Activated CD8-positive, alpha-beta memory T cell treated with anti-CD3 and anti-CD28 coated beads for 48 hours (primary cell): ENCODE data around the gene HS2ST1.
"Not testable (repeated sequence)": the region's sequence is repeated elsewhere in the genome, so short reads cannot be mapped to it uniquely, and the experiment has no call there.

Experiments
- DNase-seq, 3 experiments: peaks; one replicate each; pipeline ENCODE4 v3.0.0-alpha.2; 2020; ENCODE audit warnings: low read depth in 2 of 3, low spot score in 2 of 3

HS2ST1 gene

DNA sequence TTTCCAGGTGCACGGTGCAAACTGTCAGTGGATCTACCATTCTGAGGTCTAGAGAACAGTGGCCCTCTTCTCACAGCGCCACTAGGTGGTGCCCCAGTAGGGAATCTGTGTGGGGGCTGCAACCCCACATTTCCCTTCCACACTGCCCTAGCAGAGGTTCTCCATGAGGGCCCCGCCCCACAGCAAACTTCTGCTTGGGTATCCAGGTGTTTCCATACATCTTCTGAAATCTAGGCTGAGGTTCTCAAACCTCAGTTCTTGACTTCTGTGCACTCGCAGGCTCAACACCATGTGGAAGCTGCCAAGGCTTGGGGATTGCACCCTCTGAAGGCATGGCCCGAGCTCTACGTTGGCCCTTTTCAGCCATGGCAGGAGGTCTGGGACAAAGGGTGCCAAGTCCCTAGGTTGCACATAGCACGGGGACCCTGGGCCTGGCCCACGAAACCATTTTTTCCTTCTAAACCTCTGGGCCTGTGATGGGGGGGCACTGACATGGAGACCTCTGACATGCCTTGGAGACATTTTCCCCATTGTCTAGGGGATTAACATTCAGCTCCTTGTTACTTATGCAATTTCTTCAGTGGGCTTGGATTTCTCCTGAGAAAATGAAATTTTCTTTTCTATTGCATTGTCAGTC lies 10.0 kb downstream of the HS2ST1 start:
- no peak for DNase-seq

DNA sequence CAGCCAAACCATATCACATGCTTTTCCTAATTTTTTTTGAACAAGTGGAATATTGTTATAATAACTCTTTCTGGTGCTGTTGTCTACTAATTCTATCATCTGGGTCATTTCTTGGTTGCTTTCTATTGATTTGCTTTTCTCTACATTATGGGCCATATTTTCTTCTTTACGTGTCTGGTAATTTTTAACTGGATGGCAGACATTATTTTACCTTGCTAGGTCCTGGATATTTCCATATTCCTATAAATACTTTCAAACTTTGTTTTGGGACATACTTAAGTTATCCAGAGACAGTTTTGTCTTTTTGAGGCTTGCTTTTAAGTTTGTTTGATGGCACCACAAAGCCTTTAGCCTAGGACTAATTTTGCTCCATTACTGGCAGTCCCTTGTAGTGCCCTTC lies 11.3 kb downstream of the HS2ST1 start:
- no peak for DNase-seq

DNA sequence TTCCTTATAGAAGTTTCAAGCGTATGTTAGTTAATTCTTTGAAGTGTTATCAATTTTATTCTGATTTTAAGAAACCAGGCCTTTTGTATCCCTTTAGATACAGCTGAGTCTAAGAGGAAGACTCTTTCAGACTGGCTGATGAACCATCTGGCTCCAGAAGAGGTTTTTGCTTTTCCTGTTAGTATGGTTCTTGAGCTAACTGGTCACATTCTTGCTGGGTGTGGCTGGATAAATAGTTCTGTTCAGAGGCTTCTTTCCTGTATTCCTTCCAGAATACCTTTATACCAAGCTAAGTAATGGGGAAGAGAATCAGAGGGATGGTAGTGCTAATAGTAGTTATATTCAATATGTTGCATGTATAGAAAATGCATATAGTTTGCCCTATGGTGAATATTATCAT lies 12.4 kb downstream of the HS2ST1 start:
- DNase-seq: no peak

DNA sequence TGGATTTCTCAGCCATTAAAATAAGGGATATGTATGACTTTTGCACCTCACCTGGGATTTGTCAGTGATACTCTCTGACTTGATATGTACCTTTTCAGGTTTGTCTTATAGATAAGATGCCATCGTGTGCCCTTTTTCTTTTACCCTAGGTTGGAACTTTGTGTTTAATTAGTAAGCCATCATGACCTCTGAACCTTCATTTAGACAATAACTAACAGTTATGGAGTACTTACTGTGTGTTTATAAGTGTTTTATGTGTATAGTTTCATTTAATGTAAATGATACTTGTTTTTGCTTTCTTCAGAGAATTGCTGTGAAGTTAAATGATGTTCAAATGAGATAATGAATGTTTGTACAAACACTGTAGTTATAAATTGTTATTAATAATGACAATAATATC lies 14.4 kb downstream of the HS2ST1 start:
- DNase-seq: no peak

DNA sequence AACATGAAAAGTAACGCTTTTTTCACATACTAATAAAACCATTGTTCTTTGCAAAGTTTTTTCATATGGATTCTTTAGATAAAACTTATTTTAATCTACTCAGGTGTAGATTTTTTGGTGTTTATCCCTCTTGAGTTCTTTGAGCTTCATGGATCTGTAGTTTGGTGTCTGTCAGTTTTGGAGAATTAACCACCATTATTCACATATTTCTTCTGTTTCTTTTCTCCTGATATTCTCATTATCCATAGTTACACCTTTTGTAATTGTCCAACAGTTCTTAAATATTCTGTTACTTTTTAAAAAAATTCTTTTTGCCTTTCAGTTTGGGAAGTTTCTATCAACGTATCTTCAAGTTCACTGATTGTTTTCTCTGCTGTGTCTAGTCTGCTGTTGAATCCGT lies 18.6 kb downstream of the HS2ST1 start:
- DNase-seq: no peak

DNA sequence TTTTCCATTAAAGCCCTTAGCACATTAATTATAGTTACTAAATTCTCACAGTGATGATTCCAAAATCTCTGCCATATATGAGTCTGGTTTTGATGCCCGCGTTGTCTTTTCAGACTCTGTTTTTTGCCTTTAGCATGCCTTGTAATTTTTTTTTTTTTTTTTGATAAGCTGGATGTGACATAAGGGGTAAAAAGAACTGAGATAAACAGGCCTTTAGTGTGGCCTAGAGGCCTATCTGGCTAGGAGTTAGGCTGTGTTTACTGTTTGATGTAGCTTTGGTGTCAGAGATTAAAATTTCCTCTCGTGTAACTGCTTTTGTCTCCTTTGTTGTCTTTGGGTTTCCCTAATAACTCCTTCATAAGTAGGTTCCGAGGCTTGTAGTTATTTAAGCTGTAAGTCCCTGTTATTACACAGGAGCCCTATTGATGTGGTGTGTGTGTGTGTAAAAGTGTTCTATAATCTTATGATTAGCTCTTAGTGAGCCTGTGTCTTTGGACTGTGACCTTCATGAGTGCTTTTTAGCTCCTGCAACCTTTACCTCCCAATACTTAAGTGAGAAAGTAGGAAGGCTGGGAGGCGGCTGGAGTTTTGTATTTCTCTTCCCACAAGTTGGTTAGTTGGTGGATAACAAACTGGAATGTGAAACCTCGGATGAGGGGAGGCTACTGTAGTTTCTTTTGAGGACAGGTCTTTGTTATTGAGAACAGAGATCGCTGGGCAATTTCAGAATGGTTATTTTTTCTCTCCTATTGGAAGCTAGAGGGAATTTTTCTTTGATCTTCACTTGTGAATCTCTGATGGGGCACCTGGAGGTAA lies 19.3 kb downstream of the HS2ST1 start:
- DNase-seq: no peak

DNA sequence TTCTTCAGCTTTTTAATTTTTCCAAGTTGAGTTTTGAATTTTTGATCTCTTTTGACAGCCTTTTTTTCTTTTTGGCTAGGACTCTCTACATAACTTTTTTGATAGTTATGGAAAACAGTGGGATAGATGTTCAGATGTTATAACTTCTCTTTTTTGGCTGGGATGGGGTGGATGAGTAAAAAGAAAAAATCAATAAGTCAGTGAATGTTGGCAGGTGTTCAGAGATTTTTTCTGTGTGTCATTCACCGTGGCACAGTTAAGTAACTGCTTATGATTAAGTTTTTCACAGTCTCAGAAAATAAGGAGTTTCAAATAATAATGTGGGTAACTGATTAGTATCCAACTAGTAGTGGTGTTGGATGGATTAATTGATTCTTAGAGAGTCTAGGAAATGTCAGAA lies 24.0 kb downstream of the HS2ST1 start:
- no peak for DNase-seq

DNA sequence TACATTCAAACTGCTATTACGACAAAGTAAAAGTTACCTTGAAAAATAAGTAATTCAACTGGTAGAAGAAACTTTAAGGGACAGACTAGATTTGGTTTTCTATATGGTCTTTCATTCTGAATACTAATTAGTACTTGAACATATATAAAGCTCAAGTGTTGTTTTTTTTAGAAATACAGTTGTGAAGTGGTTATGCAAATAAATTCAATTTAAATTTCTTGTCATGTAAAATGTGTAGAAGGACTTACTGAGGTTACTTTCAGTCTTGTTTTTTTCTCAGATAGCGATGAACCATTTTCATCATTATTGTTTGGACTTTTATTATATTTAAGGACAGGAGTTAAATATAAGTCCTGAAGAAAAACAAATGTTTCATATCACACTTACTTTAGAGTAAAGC lies 24.4 kb downstream of the HS2ST1 start:
- DNase-seq: no peak

DNA sequence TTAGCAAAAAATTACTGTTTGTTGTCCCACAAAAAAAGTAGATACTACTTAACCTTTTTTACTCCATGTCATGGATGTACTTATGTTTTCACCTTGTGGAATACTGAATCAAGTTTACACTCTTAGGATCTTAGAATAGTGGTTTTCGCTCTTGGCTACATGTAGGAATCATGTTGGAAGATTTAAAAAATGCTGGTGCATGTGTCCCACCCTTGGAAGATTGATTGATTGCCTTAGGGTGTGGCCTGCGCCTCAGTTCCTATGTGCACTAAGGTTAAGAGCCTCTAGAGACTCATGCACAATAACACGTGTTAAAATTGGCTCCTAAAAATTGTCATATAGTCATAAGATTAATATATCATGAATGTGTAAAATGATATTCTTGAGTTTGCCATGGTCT lies 25.0 kb downstream of the HS2ST1 start:
- DNase-seq: no peak

DNA sequence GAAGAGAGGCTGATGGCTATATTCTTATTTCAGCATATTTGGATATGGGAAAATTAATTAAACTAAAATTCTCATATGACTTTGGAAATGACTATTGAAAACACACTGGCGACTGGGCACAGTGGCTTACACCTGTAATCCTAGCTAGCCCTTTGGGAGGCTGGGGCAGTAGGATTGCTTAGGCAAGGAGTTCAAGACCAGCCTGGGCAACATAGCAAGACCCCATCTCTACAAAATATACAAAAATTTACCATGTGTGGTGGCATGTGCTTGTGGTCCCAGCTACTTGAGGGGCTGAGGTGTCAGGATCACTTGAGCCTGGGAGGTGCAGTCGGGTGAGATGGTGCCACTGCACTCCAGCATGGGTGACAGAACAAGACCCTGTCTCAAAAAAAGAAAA lies 26.2 kb downstream of the HS2ST1 start:
- no peak for DNase-seq

DNA sequence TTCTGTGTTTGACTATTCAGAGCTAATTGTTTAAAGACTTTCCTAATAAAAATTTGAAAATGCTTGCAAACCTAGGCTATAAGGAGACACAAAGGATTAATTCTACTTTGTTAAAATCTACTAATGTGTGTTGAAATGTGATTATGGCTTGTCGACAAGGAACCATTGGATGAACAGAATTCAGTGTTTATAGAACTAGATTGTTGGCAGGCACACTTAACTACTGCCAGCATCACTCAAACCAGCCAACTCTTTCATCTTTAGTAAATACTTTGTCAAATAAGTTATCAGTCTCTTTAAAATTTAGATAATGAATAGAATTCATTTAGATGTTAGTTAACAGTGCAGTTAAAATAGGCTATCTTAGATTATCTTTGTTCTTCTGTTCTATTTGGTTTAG lies 27.6 kb downstream of the HS2ST1 start:
- no peak for DNase-seq

DNA sequence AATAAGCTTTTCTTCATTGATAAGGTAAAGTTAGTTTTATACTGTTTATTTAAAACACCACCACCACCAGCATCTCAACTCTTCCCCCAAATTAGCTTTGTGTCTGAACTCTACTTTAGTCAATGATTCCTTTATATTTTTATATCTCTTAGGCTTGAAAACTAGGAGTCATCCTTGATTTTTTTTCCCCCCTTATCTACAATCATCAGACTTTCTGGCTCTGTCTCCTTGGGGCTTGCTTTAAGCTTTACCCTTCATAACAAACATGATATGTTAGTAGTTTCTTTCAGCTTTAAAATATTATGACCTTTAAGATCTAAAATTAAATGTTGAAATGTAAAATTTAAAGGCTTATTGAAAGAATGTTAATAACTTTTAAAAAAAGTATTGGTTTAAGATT lies 28.3 kb downstream of the HS2ST1 start:
- no peak for DNase-seq

DNA sequence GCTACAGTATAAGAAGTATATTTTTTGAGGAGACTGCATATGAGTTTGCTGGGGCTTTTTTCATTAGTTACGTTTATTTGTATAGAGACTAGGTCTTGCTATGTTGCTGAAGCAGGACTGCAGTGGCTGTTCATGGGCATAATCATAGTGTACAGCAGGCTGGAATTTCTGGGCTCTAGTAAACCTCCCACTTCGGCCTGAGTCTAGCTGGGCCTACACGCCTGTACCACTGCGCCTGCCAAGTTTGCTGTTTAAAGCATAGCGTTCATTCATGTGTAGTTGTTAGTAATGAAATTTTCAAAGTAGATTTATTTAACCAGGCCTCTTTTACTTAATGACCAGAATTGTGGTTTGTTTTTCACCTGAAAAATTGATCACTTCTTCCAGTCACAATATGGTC lies 33.8 kb downstream of the HS2ST1 start:
- DNase-seq: no peak

DNA sequence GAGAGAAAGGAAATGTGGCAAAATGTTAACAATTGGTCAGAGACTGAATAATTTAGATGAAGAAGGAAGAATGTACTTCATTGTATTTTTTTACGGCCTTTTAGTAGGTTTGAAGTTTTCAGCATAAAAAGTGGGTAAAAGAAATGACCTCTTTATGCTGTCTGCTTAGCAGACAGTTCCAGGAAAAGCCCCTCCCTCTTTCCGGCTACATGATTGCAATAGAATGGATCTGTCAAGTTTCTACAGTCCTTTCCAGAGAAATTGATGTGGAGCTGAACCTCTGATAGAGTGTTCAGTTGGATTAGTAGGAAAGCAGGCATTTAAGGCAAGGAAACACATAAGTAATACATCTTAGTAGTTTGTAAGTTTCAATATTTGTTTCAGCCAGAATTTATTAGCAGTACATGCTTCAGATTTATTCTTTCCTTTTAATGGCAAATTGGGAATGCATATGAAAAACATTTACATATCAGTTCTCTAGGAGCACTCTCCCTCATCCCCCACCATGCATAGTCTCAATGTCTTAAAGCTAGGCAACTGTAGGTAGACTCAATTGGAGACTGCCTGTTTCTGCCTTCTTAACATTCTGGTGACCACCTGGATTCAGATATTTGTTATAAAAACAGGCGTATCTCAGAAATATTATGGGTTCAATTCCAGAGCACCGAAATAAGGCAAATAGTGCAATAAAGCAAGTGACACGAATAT lies 36.4 kb downstream of the HS2ST1 start:
- no peak for DNase-seq

DNA sequence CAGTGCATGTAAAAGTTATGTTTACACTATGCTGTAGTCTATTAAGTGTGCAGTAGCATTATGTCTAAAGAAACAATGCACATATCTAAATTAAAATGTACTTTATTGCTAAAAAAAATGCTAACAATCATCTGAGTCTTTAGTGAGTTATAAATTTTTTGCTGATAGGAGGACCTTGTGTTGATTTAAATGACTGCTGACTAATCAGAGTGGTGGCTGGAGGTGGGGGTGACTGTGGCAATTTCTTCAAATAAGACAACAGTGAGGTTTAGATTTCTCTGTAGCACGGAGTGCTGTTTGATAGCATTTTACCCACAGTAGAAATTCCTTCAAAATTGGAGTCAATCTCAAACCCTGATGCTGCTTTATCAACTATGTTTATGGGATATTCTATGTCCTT lies 37.0 kb downstream of the HS2ST1 start:
- DNase-seq: no peak

DNA sequence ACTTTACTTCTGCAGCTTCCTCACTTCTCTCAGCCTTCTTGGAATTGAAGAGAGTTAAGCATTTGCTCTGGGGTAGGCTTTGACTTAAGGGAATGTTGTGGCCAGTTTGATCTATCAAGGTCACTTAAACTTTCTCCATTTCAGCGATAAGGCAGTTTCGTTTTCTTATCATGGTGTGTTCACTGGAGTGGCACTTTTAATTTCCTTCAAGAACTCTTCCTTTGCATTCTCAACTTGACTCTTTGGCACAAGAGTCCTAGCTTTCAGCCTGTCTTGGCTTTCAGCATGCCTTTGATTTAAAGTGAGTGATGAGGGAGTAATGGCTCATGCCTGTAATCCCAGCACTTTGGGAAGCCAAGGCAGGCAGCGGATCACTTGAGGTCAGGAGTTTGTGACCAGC lies 38.7 kb downstream of the HS2ST1 start:
- no peak for DNase-seq

DNA sequence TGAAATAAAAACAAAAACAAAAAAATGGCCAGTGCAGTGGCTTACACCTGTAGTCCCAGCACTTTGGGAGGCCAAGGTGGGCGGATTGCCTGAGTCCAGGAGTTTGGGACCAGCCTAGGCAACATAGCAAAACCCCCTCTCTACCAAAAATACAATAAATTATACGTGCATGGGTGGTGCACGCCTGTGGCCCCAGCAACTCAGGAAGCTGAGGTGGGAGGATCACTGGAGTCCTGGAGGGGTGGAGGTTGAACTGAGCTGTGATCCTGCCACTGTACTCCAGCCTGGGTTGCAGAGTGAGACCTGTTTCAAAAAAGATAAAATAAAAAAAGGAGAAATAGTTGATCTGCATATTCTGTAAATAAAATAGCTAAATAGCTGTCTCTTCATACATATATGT lies 41.2 kb downstream of the HS2ST1 start:
- no peak for DNase-seq

DNA sequence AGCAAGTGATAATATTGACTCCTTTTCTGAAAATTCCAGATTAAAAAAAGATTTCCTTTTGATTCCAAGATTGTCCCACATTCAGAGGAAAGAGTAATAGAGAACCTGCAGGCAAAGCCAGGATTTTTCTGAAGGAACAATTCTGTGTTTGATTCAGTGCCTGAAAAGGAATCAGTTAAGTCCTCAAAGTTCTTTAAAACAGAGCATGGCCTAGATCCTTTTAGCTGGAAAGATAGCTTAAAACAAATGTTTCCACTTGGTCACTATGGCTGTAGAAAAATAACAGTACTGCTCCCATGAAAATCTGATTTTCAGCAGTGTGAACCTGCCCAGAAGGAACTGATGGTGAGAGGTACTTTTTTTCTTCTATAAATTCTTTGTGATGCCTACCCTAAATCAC lies 41.8 kb downstream of the HS2ST1 start:
- no peak for DNase-seq

DNA sequence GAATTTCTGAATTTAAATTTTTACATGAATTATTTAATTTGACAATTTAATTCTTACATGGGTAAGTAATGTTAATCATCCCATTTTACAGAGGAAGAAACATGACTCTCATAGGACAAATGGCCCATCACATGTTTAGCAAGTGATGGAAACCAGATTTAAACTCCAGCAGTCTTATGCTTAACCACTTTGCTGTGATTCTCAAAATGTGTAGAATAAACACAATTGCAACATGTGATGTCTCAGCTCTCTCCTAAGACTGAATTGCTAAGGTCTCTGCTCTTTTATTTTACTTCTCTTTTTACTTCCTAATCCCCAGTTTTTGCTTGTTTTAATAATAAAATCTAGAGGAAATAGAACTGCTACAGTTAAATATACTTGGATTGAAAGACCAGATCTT lies 42.8 kb downstream of the HS2ST1 start:
- DNase-seq: no peak

DNA sequence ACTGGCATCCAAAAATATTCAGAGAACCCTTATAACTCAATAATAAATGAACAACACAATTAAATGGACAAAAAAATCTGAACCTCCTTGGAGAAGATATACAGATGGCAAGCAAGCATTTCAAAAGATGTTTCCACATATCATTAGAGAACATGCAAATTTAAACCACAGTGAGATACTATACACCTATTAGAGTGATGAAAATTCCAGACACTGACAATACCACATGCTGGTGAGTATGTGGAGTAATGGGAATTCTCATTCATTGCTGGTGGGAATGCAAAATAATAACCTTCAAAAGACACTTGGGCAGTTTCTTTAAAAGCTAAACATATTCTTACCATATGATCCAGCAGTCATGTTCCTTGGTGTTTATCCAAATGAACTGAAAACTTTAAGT lies 46.1 kb downstream of the HS2ST1 start:
- no peak for DNase-seq

DNA sequence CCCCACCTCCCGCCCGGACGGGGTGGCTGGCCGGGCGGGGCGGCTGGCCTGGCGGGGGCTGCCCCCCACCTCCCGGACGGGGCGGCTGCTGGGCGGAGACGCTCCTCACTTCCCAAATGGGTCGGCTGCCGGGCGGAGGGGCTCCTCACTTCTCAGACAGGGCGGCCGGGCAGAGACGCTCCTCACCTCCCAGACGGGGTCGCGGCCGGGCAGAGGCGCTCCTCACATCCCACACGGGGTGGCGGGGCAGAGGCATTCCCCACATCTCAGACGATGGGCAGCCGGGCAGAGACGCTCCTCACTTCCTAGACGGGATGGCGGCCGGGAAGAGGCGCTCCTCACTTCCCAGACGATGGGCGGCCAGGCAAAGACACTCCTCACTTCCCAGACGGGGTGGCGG lies 49.4 kb downstream of the HS2ST1 start:
- not testable (repeated sequence) for DNase-seq

DNA sequence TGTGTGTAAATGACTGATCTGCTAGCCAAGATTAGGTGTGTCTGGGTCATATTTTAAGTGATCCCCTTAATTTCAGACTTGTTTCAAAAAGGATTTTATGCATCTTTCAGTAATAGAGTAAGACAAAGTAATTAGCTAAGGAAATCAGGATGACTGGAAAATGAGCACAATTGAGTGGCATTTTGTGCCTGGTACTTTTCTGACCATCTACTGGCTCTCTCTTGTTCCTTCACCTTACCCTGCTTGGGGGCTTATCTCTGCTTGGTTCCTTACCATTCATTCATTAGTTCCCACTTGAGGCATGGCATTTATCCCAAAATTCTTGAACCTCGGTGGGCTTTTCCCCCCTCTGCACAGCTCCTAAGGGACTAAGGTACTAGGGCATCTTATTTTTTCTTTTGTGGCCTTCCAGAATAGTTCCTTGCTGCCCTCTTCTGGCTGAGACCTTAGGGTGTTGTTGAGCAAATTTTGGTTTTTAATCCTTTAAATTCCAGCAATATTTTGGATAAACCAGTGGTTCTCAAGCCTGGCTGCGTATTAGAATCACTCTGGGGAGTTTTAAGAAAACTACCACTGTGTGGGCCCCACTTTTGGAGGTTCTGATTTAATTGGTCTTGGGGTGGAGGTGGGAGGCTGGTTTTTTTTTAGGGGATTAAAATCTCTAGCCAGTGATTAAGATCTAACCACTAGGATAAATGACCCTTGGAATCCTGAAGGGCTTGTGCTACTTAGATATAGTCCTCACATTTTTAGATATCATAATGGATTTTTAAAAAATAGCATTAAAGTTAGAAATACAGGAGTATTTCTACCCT lies 50.8 kb downstream of the HS2ST1 start:
- no peak for DNase-seq
